CD4-positive, alpha-beta T cell treated with Interleukin-17A for 4 hours (primary cell): Measurements from ENCODE around the gene RASA4.
"Not testable (repeated sequence)": the region's sequence is repeated elsewhere in the genome, so short reads cannot be mapped to it uniquely, and the experiment has no call there.

Source experiments
- DNase-seq: peaks from one replicate; pipeline ENCODE4 v3.0.0-alpha.2; 2020; ENCODE audit warnings: mixed read lengths

The RASA4 gene

DNA sequence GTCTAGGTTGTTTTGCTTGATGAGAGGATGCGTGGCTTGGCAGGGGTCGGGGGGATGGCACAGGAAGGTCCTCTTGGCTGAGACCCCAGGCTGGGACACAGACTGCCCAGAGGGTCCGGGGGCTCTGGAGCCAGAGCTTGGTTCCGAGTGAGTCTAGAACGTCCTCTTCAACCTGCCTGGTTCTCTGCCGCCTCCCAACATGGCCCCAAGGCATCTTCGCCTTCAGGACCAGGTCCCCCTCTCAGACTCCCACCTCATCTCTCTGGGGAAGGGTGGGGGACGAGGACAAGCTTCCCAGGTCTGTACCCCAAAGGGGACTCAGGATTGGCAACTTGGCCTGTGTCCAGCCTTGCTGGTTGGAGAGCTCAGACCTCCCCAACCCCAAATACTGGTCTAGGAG lies 74.5 kb downstream of the RASA4 start:
- DNase-seq = not testable (repeated sequence)

DNA sequence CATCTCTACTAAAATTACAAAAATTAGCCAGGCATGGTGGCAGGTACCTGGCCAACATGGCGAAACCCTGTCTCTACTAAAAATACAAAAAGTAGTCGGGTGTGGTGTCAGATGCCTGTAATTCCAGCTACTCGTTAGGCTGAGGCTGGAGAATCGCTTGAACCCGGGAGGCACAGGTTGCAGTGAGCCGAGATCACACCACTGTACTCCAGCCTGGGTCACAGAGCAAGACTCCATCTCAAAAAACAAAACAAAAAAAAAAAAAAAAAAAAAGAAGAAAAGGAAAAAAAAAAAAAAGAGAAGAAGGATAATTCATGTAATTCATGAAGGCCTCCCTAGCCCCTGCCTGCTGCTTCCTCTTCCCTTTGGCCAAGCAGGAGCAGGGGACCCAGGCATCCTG lies 76.0 kb downstream of the RASA4 start:
- not testable (repeated sequence) for DNase-seq

DNA sequence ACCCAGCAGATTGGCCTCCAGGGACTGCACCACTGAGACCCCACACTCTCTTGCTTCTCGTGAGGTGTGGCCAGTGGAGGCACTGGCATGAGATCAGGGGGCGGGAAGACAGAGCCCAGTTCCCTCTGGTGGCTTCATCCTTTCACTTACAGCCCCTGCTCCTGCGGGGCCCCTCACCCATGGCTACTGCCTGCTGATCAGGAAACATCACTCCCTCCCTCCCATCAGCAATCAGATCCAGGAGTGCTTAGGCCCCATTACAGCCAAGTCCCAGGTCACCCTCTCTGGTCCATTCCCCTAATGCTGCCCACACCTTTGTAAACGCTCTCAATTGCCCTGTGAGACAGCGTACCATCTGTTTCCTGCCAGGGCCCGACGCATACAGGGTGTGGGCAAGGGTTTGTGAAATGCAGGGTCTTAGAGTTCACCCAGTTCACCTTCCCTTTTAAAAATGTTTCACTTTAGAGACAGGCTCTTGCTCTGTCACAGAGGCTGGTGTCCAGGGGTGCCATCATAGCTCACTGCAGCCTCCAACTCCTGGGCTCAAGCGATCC lies 81.4 kb downstream of the RASA4 start:
- not testable (repeated sequence) for DNase-seq

DNA sequence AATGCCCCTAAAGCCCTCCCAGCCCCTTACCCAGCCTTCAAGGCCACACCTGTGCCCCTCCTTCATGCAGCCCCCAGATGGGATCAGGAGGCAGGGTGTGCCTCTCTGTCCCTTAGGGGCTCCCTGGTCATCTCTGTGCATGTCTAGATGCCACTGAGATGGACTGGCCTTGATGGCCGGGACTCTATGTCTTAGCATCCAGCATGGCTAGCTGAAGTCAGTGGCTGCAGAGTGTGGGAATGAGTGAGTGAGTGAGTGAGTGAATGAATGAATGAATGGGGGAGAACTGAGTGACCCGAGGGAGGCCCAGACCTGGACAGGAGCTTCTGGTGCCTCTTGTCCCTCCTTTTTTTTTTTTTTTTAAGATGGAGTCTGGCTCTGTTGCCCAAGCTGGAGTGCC lies 84.4 kb downstream of the RASA4 start:
- not testable (repeated sequence) for DNase-seq

DNA sequence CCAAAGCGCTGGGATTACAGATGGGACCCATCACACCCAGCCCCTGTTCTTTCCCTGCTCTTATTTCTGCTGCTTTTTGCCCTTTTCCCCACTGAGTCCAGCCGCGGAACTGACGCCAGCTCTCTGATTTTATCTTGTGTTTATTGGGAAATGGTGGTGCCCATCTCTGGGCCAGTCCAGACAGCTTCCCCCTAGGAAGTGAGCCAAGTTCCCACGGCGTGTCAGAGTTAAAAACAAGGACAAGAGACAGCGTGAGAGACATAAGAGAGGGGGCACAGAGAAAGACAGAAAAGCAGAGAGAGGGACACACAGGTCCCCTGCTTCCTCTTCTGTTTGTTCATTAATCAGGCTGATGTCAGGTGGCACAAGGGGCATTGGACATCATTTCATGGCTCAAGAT lies 85.0 kb downstream of the RASA4 start:
- not testable (repeated sequence) for DNase-seq

DNA sequence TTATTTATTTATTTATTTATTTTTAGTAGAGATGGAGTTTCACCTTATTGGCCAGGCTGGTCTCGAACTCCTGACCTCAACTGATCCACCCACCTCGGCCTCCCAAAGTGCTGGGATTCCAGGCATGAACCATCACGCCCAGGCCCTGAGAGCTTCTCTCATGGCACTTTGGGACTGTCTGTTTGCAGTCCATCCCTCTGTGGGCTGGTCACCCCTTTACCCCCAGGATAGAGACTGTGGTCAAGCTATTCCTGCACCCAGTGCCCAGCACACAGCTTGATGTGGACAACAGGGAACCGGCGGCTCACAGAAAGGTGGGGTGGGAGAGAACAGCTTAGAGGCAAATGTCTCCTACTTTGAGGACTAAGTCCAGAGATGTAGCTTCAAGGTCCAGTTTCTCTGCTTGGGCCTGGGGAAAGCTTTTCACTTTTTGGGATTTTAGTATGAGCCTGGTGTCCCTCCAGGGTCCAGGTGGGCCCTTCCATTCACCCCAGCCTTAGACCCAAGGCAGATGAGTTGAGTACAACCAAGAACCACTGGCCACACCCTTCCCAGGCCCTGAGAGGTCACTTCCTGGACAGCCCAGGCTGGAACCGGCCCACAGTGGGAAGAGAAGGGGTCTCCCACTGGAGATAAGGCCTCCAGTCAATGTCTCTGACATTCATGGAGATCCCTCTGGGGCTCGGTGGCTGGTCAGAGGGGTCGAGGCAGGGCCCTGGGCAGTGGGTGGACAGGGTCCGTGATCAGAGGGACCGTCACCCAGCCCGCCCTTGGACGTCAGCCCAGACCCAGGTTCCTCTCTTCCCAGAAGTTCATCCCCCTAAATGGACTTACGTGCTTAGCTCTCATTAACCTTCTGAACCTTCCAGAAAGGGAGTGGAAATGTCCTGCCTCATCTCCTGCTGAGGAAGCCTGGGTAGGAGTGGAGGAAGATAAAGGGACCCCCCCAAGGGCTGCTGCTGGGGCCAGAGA lies 88.4 kb downstream of the RASA4 start:
- not testable (repeated sequence) for DNase-seq

DNA sequence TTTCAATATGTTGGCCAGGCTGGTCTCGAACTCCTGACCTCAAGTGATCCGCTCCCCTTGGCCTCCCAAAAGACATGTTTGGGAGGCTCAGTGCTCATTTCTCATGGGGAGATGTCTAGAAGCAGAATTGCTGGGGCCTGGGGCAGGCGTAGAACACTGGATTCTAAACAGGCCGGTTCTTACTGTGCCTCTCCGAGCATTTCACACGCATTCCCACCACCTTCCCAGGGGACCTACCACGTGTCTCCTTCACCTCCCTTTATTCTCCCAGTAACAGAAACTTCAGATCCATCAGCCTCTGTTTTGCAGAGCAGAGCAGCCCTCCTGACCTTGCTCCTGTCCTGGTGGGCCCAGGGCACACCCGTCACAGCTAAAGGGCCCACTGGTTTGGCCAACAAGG lies 89.4 kb downstream of the RASA4 start:
- not testable (repeated sequence) for DNase-seq

DNA sequence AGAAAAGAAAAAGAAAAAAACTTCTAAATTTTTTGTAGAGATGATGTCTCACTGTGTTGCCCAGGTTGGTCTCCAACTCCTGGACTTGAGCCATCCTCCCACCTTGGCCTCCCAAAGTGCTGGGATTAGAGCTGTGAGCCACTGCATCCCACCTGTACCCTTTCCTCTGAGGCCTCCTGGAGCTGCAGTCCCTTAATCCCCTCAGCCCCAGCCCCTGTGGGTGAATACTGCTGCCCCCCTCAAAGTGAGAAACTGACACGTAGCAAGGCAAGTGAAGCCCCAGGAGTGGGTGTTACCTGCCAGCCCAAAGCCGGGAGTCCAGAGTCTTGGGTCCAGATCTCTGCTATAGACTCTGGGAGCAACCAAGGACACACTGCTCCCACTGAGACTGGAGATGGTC lies 91.8 kb downstream of the RASA4 start:
- DNase-seq = not testable (repeated sequence)
